HG02759 (cell line): Measurements from ENCODE around the gene MALRD1.

ENCODE experiments used
- ATAC-seq: cut with Tn5 transposase; IDR thresholded peaks from one replicate; pipeline ENCODE4 v1.9.1; 2021; ENCODE audit warnings: mild to moderate bottlenecking, moderate library complexity; ENCODE audit not compliant: unreplicated experiment

MALRD1 gene

DNA sequence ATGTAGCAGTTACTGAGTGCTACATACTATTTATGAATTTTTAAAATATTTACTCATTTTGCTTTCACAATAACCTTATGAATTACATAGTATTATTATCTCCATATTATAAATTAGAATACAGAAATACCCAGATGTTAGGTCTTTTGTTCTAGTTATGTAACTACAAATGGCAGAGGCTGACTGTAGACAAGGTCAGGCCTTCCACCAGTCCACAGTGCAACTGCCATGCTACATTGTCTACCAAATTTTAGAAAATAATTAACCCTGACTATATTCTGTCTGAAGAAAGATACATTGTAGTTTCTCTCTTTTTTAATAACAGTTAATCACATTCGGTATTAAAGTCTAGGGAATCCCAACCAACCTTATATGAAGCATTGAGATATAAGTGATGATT, 280.9 kb downstream of the MALRD1 start:
- ATAC-seq = no peak

DNA sequence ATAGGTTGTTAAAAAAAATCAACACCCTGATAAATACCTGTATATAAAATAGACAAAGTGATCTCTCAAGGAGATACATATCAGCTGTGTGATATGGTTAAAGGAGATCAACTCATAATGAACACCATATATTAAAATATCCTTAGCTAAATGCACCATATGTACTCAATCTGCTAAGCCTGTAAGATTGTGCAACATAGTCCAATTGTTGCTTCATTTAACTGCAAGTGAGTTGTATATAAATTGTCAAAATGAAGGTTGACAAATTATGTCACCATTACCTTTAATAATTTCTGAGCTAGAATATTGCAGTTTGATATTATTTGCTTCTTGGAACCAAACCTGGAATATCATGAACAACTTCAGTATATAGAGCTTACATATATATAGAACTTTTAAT, 283.7 kb downstream of the MALRD1 start:
- no peak for ATAC-seq

DNA sequence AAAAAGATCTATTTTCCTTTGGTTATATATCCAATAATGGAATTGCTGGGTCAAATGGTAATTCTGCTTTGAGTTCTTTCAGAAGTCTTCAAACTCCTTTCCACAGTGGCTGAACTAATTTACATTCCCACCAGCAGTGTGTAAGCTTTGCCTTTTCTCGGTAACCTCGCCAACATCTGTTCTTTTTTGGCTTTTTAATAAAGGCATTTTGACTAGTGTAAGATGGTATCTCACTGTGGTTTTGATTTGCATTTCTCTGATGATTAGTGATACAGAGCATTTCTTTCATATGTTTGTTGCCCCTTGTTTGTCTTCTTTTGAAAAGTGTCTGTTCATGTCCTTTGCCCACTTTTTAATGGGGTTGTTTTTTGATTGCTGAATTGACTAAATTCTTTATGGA, 285.0 kb downstream of the MALRD1 start:
- ATAC-seq = no peak

DNA sequence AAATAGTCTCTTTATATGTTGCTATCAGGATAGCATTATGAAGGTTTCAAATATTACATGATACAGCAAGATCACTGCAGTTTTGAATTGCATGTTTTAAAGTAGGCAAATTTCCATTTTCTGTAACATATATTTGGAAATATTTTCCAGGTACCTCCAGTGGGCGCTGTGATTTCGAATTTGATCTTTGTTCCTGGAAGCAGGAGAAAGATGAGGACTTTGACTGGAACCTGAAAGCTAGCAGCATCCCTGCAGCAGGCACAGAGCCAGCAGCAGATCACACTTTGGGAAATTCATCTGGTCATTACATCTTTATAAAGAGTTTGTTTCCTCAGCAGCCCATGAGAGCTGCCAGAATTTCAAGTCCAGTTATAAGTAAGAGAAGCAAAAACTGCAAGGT, 299.0 kb downstream of the MALRD1 start:
- ATAC-seq = no peak

DNA sequence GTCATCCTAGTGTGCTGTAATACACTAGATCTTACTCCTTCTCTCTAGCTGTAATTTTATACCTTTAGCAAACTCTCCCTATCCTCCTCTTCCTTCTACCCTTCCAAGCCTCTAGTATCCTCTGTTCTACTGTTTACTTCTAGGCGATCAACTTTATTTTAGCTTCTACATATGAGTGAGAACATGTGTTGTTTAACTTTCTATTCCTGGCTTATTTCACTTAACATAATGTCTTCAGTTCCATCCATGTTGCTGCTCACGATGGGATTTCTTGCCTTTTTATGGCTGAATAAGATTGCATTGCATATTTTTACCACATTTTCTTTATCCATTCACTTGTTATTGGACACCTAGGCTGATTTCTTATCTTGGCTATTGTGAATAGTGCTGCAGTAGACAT, 318.6 kb downstream of the MALRD1 start:
- ATAC-seq = no peak

DNA sequence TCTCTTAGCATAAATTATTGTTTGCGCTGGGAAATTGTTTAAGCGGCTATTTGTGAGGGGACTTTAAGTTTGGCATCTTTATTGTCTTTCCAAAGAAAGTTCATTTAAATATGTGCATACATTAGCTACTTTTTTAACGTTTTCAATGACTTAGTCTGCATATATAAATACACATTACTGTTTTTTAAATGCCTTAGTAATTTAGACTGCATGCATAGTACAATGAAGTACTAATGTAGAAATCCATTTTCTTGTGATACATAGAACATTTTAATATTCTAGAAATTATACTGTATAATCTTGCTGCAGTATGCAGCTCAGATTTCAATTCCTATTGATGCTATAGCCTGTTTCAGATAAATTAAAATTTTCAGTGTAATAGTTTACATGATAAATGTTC, 325.4 kb downstream of the MALRD1 start:
- ATAC-seq = no peak

DNA sequence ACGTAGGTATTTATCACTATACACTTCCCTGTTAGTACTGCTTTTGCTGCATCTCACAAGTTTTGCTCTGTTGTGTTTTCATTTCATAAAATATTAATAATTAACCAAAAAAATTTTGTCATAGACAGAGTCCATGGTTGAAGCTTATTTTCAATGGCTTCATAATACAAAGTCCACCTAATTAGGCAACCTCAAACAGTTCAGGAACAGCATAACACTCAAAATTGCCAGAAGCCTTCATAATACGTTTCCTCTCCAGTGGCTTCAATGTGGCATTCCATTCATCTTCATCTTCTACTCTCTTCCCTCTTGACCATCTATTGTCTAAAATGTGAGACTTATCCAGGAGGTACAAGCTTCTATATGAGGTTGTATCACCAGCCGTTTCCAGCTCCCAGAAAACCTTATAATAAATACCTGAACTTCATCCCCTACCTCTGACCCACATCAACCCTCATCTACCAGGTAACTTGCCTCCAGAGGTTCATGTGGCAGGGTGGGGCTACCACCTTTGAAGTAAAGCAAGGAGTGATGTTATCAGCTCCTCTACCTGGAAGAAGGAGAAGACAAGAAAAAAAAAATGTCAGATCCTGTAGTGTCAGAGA, 337.3 kb downstream of the MALRD1 start:
- ATAC-seq = no peak

DNA sequence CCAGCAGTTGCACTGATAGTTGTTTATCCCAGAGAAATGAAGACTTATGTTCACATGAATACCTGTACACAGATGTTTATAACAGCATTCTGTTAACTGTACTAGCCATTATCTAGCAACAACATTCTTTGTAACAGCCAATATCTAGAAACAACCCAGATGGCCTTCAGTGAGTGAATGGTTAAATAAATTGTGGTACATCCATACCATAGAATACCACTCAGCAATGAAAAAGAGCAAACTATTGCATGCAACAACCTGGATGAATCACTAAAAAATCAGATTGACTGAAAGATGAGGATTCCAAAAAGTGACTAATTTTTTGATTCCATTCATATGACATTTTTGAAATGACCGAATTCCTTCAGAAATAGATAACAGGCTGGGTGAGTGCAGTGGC, 360.3 kb downstream of the MALRD1 start:
- ATAC-seq = no peak

DNA sequence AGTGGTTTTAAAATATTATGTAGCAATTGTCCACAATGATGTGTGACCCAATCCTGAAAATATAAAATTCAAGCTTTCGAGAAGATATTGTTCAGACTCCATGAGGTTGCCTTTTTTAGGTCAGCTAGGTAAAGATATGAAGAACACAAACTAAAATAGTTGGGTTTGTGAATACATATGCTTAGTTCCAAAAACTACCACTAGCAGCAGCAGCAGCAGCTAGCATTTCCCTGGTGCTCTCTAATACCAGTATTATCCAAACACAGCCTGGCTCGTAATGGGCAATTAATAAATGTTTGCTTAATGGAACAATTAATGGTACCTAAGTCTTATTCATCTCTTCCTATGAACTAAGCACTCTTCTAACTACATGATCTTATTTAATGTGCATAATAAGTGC, 362.5 kb downstream of the MALRD1 start:
- no peak for ATAC-seq

DNA sequence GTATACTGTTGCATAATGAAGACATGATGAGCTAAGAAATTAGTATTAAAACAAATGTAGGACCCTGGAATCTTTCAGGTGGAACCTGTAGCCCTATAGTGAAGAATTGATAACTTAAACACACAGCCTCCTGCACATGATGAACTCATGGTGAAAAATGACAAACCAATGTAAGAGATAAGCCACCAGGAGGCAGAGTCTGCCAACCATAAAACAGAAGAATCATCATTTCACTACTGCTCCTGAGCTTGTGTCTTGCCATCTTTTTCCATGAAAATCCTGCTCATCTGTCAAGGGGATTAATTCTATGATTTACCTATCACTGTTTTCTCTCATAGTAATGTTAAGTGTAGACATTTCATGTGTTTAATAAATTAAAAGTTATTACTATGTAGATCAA, 363.9 kb downstream of the MALRD1 start:
- ATAC-seq = no peak

DNA sequence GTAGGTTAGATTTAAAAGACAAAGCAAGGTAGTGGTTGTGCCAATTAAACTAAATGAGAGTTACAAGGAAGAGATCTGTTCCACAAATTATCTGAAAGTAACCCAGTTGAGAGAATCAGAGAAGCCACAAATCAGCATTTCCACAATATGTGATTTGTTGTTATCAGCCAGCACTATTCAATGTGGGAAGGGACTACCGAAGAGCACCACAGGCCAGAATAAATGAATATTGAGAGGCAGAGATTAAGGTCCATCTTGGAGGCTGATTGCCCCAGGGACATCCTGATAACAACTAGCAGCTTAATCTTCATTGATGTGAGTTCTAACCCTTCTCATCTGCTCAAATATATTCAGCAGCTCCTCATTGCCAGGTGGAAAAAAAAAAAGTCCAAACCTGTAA, 367.6 kb downstream of the MALRD1 start:
- no peak for ATAC-seq

DNA sequence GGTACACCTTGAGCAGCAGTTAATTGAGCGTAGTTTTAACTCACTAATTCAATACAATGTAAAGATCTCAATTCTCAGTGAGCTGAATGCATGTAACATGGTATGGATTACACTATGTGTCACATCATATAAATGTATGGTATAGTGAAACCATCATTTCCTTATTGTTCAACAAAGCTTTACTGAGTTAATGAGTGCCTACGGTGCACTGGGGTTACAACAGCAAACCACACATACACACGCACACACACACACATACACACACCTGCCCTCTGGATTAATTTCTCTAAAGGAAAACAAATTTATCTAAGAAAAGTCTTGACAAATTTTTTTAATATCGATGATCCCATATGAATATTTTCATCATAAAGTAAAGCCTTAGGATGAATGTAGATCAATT, 369.1 kb downstream of the MALRD1 start:
- no peak for ATAC-seq

DNA sequence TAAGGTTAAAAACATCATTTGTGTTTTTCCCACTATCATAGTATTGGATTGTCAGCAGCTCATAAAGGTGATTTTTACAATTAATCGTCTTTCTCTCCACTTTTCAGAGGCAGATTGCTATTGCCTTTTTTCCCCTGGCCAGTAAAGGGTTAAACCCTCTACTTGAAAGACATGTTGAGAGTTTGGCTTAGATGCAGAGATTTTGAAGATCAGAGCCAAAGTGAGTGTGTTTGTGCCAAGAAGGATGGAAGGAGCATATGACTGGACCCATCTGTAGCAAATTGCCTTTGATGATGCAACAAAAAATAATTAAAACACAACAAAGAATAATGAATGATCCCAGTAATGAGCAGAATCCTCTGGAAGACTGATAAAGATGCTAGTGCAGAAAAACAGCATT, 373.1 kb downstream of the MALRD1 start:
- no peak for ATAC-seq

DNA sequence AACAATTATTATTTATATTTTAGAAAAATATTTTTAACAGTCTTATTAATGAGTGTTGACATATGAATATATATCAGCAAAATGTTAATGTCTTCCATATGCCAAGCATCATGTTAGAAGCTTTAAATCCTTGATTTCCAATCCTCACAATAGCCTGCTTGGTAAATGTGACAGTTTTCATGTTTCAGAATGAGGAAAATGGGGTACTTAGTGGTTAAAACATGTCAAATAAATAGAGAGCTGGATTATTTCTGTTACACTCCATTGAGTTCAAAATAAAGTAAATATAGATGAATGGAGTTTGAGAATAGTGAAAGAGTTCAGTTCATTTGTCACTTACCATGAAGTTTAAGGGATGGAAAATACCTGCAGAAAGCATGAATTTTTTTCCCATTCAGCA, 377.4 kb downstream of the MALRD1 start:
- ATAC-seq = no peak

DNA sequence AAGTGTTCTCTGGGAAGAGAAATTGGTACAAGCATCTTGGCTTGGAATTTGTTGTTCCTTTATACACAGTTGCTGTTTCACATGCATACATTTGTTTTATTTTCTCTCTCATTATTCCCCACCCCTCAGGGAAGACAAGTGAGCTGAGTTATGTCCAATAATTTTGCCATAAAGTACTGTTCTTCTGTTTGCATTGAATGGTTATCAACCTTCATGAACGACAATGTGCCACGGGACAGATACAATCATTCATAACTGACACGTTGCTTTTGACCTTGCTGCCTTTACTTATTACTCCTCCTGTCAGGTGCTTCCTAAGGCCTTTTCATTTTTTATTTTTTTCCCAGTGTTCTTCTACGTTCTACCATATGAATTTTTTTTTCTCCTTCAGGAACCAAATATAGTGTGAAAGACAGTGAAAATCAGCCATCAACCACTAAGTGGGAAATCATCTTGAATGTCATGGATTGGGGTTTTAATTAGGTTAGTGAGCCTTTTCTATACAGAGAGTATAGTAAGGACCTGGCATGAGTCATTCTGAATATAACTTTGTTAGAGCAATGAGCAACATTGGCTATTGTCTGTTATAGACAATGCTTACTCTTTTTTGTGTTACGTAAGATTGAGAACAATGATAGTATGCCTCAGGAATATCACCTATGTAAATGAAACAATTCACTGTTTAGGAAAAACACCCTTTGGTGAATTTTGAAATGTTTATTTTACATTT, 383.2 kb downstream of the MALRD1 start:
- no peak for ATAC-seq

DNA sequence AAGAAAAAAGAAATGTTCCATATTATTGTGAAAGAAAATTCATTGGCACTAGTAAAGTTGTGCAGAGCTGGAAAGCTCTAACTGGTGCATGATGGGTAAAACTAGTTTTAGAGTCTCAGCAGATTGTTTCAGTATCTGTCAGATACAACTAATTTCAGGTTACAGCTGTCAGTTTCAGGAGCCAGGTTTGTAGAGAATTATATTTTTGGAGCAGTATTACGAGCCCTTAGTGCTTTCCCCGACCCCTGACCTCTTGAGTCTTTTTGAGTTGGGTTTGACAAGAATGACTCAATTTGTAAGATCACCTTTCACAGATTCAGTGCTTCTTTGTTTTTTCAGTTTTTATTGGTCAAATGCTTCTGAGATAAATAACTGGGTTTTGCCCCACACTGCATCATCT, 401.3 kb downstream of the MALRD1 start:
- ATAC-seq = no peak

DNA sequence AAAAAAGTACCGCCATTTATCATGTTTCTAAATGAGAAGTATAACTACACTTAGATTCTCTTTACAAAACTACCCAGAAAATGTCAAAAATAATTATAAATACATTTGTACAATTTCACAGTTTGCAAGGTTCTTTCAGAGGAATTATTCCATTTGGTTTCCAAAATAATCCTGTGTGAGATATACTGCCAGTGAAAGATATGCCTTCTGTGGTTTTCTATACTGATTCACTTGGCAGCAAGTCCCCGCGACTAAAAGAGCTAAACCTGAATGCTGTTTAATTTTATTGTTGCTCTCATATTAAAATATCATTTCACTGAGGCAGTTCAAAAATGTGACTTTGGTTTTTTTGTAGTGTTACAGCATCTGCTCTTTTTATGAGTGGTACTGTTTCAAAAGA, 402.8 kb downstream of the MALRD1 start:
- ATAC-seq = no peak

DNA sequence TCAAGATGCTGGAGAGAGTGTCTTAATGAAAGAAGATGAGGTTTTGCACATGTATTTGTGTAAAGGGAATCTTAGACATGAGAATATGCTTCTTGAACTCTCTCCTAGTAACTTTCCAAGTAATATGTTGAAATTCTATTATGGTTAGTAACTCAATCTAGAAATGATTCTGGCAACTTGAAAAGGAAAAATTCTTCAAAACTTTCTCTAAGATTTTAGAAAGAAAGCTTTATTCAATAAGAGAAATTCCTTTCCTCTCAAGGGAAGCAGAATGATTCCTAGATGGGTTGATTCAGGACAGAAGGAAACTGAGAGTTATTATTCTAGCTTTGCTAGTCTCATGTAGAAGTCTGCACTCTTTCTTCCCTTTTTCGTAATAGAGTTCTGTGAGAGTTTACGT, 403.3 kb downstream of the MALRD1 start:
- ATAC-seq = no peak

DNA sequence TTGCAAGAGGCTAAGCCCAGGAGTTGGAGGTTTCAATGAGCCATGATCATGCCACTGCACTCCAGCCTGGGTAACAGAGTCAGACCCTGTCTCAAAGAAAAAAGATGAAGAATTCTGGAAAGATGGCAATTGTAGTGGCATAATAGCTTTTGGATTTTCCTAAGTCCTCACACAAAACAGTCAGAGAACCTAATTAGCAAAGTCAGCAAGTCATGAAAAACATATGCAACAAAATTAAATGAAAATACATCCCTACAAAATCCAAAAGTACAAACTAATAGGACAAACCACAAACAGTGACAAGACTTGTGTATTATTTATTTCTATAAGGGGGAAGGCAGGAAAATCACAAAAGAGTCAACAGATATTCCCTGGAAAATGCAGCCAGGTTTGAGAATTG, 405.4 kb downstream of the MALRD1 start:
- no peak for ATAC-seq

DNA sequence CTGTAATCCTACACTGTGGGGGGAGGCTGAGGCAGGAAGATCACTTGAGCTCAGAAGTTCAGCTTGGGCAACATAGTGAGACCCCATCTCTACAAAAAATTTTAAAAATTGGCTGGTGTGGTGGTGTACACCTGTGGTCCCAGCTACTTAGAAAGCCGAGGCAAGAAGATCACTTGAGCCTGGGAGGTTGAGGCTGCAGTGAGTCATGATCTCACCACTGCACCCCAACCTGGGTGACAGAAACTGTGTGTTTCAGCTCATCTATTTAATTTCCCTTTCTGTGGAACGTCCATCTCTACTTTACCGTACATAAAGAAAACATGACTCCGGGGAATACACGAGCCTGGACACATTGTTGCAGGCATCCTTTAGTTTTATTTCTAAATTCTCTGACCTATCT, 413.0 kb downstream of the MALRD1 start:
- ATAC-seq = no peak

DNA sequence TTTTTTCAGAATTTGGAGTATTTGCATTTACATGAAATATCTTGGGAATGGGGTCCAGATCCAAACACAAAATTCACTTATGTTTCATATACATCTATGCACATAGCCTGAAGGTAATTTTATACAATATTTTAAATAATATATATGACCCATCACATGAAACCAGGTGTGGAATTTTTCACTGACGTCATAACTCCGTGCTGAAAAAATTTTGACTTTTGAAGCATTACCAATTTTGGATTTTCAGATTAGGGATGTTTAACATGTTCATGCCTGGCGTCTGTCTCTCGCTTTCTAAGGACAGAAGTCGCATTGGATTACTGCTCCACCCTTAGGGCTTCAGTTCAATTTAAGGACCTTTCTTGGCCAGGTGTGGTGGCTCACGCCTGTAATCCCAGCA, 418.1 kb downstream of the MALRD1 start:
- ATAC-seq = no peak

DNA sequence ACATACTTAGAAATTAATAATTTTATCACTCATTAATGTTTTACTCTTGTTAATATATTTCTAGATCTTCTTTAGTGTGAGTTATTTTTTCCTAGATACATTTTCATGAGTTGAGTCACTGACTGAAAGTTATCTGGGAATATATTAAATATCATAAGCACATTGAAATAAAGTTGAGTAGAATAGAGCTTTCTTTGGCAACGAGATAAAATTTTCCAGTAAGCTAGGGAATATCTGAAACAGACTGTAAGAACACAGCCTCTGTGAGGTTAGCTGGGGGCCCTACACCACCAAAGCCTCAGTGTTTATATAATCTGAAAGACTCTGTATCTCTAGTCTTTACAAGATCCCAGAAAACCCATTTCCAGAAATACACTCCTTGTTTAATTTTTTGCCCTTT, 419.8 kb downstream of the MALRD1 start:
- no peak for ATAC-seq

DNA sequence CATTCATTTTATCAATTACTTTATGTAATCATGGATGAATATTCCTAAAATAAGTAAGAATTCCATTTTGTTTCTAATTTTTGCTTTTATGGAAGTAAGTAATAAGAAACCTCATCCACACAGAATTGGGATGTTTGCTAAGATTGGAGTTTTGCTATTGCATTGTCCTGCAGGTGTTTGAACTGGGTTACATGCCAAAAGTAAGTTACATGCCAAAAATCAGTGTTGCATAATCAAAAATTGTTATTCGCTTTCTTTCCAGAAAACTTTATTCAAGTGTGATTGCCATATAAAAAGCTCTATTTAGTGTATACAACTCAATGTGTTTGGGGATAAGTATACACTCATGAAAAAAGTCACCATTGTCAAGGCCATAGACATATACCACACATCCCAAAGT, 420.9 kb downstream of the MALRD1 start:
- ATAC-seq = no peak
